NB4 (cell line): ENCODE data around the gene ZNF692.

ENCODE experiments used
- DNase-seq: peaks from one replicate; pipeline ENCODE4 v3.0.0; 2010; ENCODE audit warnings: low read depth
- H3K4me3 ChIP-seq: one replicate; pipeline ENCODE4 v1.5.1; 2011; ENCODE audit warnings: mild to moderate bottlenecking, low read depth, low read length, moderate library complexity
- MYC ChIP-seq: IDR thresholded peaks from 2 replicates; pipeline ENCODE4 v1.6.1; 2011; ENCODE audit warnings: low read depth, low read length
- POLR2A ChIP-seq: IDR thresholded peaks from 2 replicates; pipeline ENCODE4 v1.6.1; 2011; ENCODE audit warnings: mild to moderate bottlenecking; ENCODE audit not compliant: insufficient read length; ENCODE audit errors: extremely low read depth
- TF ChIP-seq, protein P1 (sequence below): IDR thresholded peaks from one replicate; pipeline ENCODE4 v1.5.1; 2012; ENCODE audit warnings: low read depth, low read length
- TF ChIP-seq, protein P2 (sequence below): IDR thresholded peaks from 2 replicates; pipeline ENCODE4 v1.6.1; 2011; ENCODE audit warnings: low read depth, low read length

The ZNF692 gene

GRCh38 chr1:248862998-248863881, 4.4 kb upstream of the ZNF692 start:
- peak overlapping the region; percentile 60 for H3K4me3 ChIP-seq
- TF ChIP-seq, protein P1, sequence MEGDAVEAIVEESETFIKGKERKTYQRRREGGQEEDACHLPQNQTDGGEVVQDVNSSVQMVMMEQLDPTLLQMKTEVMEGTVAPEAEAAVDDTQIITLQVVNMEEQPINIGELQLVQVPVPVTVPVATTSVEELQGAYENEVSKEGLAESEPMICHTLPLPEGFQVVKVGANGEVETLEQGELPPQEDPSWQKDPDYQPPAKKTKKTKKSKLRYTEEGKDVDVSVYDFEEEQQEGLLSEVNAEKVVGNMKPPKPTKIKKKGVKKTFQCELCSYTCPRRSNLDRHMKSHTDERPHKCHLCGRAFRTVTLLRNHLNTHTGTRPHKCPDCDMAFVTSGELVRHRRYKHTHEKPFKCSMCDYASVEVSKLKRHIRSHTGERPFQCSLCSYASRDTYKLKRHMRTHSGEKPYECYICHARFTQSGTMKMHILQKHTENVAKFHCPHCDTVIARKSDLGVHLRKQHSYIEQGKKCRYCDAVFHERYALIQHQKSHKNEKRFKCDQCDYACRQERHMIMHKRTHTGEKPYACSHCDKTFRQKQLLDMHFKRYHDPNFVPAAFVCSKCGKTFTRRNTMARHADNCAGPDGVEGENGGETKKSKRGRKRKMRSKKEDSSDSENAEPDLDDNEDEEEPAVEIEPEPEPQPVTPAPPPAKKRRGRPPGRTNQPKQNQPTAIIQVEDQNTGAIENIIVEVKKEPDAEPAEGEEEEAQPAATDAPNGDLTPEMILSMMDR: no peak
- TF ChIP-seq POLR2A: peak; percentile 42
- peak; percentile 84 for DNase-seq

DNA sequence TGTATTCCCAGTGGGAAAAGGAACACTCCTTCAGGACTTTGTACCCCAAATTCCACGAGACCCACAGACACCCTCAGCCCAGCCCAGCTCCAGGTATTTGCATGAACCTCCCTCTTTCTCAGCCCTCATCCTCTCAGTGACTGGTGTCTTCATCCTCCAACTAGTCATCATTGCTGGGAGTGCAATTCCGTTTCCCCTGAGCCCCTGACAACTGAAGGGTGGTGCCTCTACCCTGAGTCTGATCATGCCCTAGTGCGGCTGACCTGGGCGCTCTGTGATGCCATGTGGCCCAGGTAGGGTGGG, 3.8 kb upstream of the ZNF692 start:
- peak; percentile 35 for DNase-seq
- no peak for TF ChIP-seq MYC
- TF ChIP-seq POLR2A: no peak
- TF ChIP-seq, protein P1: no peak
- TF ChIP-seq, protein P2, sequence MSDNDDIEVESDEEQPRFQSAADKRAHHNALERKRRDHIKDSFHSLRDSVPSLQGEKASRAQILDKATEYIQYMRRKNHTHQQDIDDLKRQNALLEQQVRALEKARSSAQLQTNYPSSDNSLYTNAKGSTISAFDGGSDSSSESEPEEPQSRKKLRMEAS: no peak
- peak overlapping the region; percentile 60 for H3K4me3 ChIP-seq

- no peak for DNase-seq
- no peak for TF ChIP-seq POLR2A
- TF ChIP-seq, protein P2: no peak
- TF ChIP-seq MYC: no peak
- TF ChIP-seq, protein P1: no peak
- H3K4me3 ChIP-seq: no peak overlapping the region
Observed at GRCh38 chr1:248861616-248862015, 2.7 kb upstream of the ZNF692 start.

DNA sequence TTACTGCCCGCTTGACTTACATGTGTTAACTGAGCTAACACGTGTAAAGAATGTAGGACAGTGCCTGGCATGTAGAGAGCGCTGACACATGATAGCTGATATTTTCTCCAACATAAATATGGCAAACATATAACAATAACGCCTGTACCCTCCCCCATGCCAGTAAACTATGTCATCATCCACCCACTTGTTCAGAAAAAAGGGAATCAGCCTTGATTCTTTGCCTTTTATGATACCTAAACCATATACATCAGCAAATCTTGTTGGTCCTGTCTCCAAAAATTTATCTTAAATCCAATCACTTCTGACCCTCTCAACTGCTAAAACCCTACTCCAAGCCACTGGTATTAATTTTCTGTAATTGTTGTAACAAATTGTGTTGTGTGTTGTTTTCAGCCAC, 1.1 kb upstream of the ZNF692 start:
- peak; percentile 29 for DNase-seq
- TF ChIP-seq, protein P1: no peak
- TF ChIP-seq POLR2A (no peak), MYC (no peak)
- TF ChIP-seq, protein P2: no peak
- peak overlapping the region; percentile 87 for H3K4me3 ChIP-seq

DNA sequence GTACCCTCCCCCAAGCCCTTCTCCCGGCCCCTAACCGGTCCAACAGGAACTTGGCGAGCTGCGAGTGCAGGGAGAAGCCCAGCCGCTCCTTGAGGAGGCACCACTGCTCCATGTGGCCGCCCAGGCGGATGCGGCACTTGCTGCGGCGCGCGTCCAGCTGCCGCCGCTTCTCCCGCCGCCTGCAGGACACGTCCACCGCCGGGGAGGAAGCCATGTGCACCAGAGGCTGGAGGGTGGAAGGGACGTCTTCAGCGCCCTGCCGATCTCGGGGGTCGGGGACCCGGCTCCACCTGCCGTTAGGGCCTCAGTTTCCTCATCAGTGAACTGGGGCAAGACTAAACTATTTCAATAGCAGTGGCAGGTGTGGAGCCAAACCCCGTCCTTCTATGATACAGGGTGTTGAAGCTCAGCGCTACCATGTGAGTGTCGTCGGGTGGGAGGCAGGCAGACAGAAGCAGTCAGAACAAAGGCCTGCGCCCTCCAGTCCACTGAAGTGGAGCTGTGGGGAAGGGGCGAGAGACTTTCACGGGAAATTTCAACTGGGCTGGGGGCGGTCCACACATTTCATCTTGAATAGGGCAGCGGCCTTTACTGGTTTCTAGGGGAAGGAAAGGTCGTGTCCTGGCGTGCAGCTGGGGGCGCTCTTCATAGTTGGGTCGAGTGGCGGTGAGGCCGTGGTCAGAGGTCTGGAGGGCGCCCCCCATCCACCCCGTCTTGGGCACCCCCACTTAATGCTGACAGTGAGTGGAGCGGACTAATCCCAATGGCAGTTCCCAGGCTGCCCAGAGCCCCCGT, 592 bp downstream of the ZNF692 start:
- peak overlapping the region; percentile 87 for H3K4me3 ChIP-seq
- peak; percentile 25 for TF ChIP-seq POLR2A
- TF ChIP-seq, protein P1: peak; percentile 54
- peak; percentile 87 for TF ChIP-seq MYC
- TF ChIP-seq, protein P2: peak; percentile 79
- DNase-seq: peak; percentile 87
